ENCODE measurements around the gene HIVEP3.

HIVEP3 gene

DNA sequence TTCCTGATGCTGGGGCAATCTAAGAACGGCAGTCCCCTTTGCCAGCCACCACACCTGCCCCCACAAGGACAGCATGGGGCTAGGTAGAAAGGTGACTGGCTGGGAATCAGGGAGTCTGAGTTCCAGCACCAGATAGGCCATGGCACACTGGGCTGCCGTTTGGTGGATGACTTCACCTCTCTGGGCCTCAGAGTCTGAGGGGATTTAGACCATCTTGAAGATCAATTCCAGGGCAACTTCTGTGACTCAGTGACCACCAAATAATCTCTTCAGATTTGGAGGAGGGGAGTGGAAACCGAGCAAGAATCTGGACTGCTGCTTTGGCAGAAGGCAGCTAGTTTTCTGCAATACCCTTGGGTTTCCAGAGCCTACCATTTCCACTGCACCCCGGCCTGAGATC lies 342.1 kb downstream of the HIVEP3 start:
- in situ Hi-C loops (cut with MboI; ENCODE audit: low sequenced_read_pairs), result no loop called here

GRCh38 chr1:41576206-41576605 lies 342.5 kb downstream of the HIVEP3 start:
- in situ Hi-C loops (cut with MboI; ENCODE audit: low sequenced_read_pairs), result no loop called here

DNA sequence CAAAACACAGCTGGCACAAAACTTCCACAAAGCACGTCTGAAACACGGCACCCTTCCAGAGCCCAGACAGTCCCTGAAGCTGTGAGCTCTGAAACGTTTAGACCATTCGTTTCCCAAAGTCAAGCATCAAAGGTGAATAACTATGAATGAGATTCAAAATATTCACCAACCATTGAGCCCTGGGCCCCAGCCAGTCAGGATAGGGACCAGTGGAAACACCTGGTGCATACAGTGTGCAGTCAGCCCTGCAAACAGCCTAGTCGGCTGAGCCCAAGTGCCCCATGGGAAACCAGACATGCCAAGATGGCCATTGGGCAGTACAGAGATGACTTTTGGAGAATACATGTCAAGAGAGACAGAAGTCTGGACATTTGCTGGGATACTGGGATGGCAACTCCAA lies 343.9 kb downstream of the HIVEP3 start:
- in situ Hi-C loops (cut with MboI; ENCODE audit: low sequenced_read_pairs), result loop anchor here (25.0 kb wide), 1 partner anchor 562 kb away; no protein-coding TSS in a partner anchor

DNA sequence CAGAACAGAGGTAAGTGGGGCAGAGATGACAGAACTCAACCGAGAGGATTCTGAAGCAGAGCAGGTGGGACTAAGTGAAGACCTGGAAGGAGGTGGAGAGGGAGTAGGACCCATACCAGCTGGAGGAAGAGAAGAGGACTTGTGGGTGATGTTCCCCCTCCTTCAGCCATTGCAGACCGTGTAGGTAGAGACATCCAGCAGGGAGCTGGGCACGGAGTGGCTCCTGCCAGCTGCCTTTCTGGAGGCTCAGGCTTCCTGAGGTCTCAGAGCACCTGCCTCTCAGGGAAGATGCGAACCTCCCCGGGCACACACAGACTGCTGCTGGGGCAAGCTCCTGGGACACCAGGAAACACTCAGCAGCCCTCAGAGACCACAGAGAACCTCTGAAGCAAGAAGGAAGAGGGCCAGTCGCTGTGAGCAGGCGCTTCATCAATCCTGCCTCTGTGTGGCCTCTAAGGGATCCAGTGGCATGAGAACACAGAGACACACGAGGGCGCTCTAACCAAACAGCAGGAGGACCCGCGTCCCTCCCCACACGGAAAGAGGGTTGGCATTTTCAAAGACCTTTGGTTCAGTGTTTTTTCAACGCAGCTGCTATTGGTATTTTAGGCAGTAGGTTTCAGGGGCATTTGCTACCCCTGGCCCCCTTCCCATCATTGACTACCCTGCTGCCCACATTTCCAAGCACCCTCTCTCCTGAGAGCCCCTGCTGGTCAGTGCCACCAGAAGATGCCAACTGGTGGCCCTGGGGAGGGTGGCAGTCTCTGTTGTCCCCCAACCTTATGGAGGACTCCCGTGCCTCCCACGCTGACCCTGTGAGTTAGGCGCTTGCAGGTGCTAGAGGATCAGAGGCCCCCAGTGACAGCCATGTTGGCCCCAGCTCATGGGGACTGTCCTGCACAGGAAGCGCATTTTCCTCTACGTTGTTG lies 344.7 kb downstream of the HIVEP3 start:
- in situ Hi-C loops (cut with MboI; ENCODE audit: low sequenced_read_pairs), result loop anchor here (25.0 kb wide), 1 partner anchor 563 kb away; no protein-coding TSS in a partner anchor

- in situ Hi-C loops (cut with MboI; ENCODE audit: low sequenced_read_pairs), result loop anchor here (25.0 kb wide), 1 partner anchor 564 kb away; no protein-coding TSS in a partner anchor
Observed at GRCh38 chr1:41573194-41573593, 345.5 kb downstream of the HIVEP3 start.

DNA sequence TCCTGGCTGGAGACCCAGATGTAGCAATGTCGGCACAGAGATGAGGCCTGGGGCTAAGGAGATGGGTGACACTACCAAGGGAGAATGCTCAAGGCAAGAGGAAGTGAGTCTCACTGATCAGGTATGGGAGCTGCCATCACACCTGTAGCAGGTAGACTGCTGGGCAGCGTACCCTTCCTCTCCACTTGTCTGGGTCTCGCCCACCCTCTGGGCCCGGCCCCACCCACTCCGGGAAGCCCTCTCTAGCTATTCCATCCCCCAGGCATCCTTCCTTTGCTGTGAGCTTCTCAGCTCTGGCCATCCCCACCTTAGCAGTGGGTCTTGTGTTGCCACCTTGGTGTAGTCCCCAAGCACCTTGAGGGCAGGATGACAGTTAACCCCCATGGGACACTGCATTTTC lies 346.5 kb downstream of the HIVEP3 start:
- in situ Hi-C loops (cut with MboI; ENCODE audit: low sequenced_read_pairs), result loop anchor here (25.0 kb wide), 1 partner anchor 565 kb away; no protein-coding TSS in a partner anchor

DNA sequence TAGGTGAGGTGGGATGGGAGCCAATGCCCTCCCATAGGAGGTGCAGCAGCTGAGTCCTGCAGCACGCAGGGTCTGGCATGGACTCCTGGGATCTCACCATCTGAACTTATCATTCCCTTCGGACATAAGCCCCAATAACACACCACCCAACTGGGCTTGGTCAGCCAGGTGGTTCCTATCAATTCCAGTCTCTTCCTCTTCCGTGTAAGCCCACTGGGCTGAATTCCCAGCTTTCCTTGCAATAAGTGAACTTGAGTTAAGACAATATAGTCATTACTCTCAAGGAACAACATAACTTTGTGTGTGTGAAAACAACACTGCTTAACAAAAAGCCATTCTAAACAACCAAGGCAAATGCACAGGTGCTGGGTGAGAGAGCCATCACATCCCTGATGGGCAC lies 347.7 kb downstream of the HIVEP3 start:
- in situ Hi-C loops (cut with MboI; ENCODE audit: low sequenced_read_pairs), result loop anchor here (25.0 kb wide), 1 partner anchor 566 kb away; no protein-coding TSS in a partner anchor

DNA sequence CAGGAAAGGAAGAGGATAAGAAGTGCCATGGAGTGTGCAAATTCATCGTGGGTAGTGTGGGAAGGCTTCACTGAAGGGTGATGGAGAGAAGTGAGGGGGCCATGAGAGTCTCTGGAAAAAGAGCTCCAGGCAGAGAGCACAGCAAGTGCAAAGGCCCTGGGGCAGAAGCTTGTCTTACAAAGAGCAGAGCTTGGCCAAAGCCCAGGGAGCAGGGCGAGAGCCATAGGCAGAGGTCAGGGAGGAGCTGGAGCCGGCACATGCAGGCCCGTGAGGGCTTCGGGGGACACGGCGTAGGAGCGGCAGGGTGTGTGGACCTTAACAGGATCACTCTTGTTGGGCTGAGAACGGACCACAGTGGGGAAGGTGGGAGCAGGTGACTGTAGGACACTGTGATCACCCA lies 350.5 kb downstream of the HIVEP3 start:
- in situ Hi-C loops (cut with MboI; ENCODE audit: low sequenced_read_pairs), result loop anchor here (25.0 kb wide), 1 partner anchor 569 kb away; no protein-coding TSS in a partner anchor

DNA sequence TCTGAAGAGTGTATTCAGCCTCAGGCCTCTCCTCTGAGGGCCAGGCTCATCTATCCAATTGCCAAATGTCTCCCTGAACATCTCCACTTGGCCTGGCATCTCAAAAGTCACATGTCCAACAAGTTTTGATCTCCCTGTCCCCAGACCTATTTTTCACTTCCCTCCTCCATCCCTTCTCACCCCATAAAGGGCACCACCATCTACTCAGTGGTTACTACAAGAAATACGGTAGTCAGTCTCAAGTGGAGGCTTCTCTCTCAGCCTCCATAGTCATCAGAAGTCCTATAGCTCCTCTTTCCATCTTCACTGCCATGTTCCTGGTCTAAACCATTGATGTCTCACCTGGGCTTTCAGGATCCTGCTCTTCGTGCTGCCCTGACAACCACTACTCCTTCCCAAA lies 351.8 kb downstream of the HIVEP3 start:
- in situ Hi-C loops (cut with MboI; ENCODE audit: low sequenced_read_pairs), result loop anchor here (25.0 kb wide), 1 partner anchor 570 kb away; no protein-coding TSS in a partner anchor

DNA sequence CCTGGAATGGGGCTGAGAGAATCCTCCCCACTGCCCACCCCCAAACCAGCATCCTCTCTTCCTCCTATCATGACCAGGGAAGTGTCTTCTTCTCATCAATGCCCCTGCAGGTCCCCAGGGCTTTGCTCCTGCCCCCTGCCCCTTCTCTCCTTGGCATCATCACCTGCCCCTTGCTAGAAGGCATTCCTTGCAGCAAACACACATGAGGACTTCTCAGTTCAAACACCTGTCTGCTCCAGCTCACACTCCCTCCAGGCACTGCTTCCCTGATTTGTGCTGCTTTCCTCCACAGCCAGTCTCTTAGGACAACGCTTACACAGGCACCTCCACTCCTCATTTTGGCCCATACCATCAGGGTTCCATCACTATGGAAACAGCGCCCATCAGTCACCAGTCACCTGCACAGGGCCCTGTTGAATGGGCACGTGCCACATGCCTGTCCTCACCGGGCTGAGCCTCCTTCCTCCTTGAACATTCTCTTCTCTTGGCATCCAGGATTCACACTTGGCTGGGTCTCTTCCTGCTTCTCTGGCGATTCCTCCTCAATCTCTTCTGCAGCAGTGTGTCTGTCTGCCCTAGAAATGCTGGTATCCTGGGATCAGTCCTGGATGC lies 352.3 kb downstream of the HIVEP3 start:
- in situ Hi-C loops (cut with MboI; ENCODE audit: low sequenced_read_pairs), result loop anchor here (25.0 kb wide), 1 partner anchor 571 kb away; no protein-coding TSS in a partner anchor

GRCh38 chr1:41564741-41565475 lies 353.8 kb downstream of the HIVEP3 start:
- in situ Hi-C loops (cut with MboI; ENCODE audit: low sequenced_read_pairs), result loop anchor here (25.0 kb wide), 1 partner anchor 572 kb away; no protein-coding TSS in a partner anchor

DNA sequence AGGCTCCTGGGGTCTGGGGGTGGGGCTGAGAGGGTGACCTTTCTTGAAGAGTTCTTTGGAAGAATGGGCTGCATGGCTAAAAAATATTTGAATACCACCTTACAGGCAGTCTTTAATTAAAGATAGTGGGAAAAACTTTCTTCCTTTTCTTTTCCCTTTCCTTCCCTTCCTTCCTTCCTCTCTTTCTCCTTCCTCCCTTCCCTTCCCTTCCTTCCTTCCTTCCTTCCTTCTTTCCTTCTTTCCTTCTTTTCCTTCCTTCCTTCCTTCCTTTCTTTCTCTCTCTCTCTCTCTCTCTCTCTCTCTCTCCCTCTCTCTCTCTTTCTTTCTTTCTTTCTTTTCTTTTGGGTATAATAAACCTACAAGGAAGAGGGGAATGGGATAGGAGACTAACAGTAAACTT lies 356.4 kb downstream of the HIVEP3 start:
- in situ Hi-C loops (cut with MboI; ENCODE audit: low sequenced_read_pairs), result loop anchor here (25.0 kb wide), 1 partner anchor 575 kb away; no protein-coding TSS in a partner anchor

- in situ Hi-C loops (cut with MboI; ENCODE audit: low sequenced_read_pairs), result loop anchor here (25.0 kb wide), 1 partner anchor 576 kb away; no protein-coding TSS in a partner anchor
Observed at GRCh38 chr1:41560931-41561330, 357.8 kb downstream of the HIVEP3 start.

GRCh38 chr1:41560496-41560895 lies 358.2 kb downstream of the HIVEP3 start:
- in situ Hi-C loops (cut with MboI; ENCODE audit: low sequenced_read_pairs), result loop anchor here (25.0 kb wide), 1 partner anchor 577 kb away; no protein-coding TSS in a partner anchor

GRCh38 chr1:41559331-41559730 lies 359.4 kb downstream of the HIVEP3 start:
- in situ Hi-C loops (cut with MboI; ENCODE audit: low sequenced_read_pairs), result loop anchor here (25.0 kb wide), 1 partner anchor 578 kb away; no protein-coding TSS in a partner anchor

GRCh38 chr1:41558761-41559171 lies 360.0 kb downstream of the HIVEP3 start:
- in situ Hi-C loops (cut with MboI; ENCODE audit: low sequenced_read_pairs), result loop anchor here (25.0 kb wide), 1 partner anchor 579 kb away; no protein-coding TSS in a partner anchor

- in situ Hi-C loops (cut with MboI; ENCODE audit: low sequenced_read_pairs), result loop anchor here (25.0 kb wide), 1 partner anchor 579 kb away; no protein-coding TSS in a partner anchor
Observed at GRCh38 chr1:41557751-41558455, 360.8 kb downstream of the HIVEP3 start.

DNA sequence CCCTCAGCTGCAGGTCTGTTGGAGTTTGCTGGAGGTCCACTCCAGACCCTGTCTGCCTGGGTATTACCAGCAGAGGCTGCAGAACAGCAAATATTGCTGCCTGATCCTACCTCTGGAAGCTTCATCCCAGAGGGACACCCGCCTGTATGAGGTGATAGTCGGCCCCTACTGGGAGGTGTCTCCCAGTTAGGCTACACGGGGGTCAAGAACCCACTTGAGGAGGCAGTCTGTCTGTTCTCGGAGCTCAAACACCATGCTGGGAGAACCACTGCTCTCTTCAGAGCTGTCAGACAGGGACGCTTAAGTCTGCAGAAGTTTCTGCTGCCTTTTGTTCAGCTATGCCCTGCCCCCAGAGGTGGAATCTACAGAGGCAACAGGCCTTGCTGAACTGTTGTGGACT lies 364.0 kb downstream of the HIVEP3 start:
- in situ Hi-C loops (cut with MboI; ENCODE audit: low sequenced_read_pairs), result loop anchor here (25.0 kb wide), 1 partner anchor 583 kb away; no protein-coding TSS in a partner anchor

- in situ Hi-C loops (cut with MboI; ENCODE audit: low sequenced_read_pairs), result no loop called here
Observed at GRCh38 chr1:41547781-41548560, 370.8 kb downstream of the HIVEP3 start.

Measured in HL-60/S4 treated with phorbol 12-myristate 13-acetate at 8.2 ng/mL for 4 days and 3 days (cell line).